Adrenal gland (tissue), 12 donors: ENCODE data around the gene EPSTI1. TPM values are rescaled to one million over a fixed set of nuclear protein-coding genes. Genes with fewer than 3 reads are reported as not detected.

Source experiments
- DNase-seq, 7 donors: peaks; one replicate each; pipeline ENCODE4 v3.0.0-alpha.2; 2019 to 2020
- H3K27ac ChIP-seq, 5 donors: fragments of 200-600 bp; sonication (generic) in 4 of 5; 1 replicate in 3 of 5; 2 replicates in 2 of 5; pipeline versions ENCODE4 v1.5.1 to v1.8.0; 2016 to 2020; ENCODE audit warnings: mild to moderate bottlenecking in 1 of 5
- H3K27me3 ChIP-seq: fragments of 200-600 bp; 2 replicates; pipeline ENCODE4 v1.8.0; 2021
- H3K36me3 ChIP-seq, 2 donors: fragments of 200-600 bp; replicated peaks in 1 of 2; 1 replicate in 1 of 2; 2 replicates in 1 of 2; pipeline versions ENCODE4 v1.5.1 to v1.8.0; 2018 to 2022
- H3K4me1 ChIP-seq, 2 donors: fragments of 200-600 bp; replicated peaks in 1 of 2; 1 replicate in 1 of 2; 2 replicates in 1 of 2; pipeline versions ENCODE4 v1.5.1 to v1.8.0; 2018 to 2021
- H3K4me3 ChIP-seq, 4 donors: fragments of 200-600 bp; sonication (generic) in 3 of 4; one replicate each; pipeline ENCODE4 v1.5.1; 2016 to 2018
- H3K9me3 ChIP-seq, 3 donors: fragments of 200-600 bp; sonication (generic) in 1 of 3; replicated peaks in 1 of 3; 1 replicate in 2 of 3; 2 replicates in 1 of 3; pipeline versions ENCODE4 v1.5.1 to v1.8.0; 2016 to 2021
- CTCF ChIP-seq, 6 experiments: fragments of 450-650 bp in 4 of 6; fragments of 200-600 bp in 2 of 6; sonication (generic) in 1 of 6; IDR thresholded peaks; 1 replicate in 5 of 6; 2 replicates in 1 of 6; pipeline versions ENCODE4 v1.5.1 to v1.8.0; 2016 to 2021; ENCODE audit warnings: antibody characterized with exemption in 6 of 6, mild to moderate bottlenecking in 2 of 6, moderate library complexity in 1 of 6
- POLR2A ChIP-seq, 2 donors: fragments of 450-650 bp; IDR thresholded peaks; one replicate each; pipeline ENCODE4 v1.6.1; 2017; ENCODE audit warnings: antibody characterized with exemption in 2 of 2, mild to moderate bottlenecking in 2 of 2, moderate library complexity in 1 of 2
- WGBS, 4 donors: extraction: QIAGEN DNeasy Blood & Tissue Kit in 2 of 4; methylation state at CpG; one replicate each; pipeline versions ENCODE4 v1.1.5 to v1.1.7; 2013 to 2017; 5-methylcytosine and 5-hydroxymethylcytosine counted together
- intact Hi-C, 2 donors: fragments of 100-400 bp; cut with DNase I; formaldehyde crosslinking; loops; one replicate each; pipeline versions ENCODE4 v1.14.1 to v1.15.0; 2022 to 2023
- polyA plus RNA-seq, 3 donors: library from polyadenylated mRNA; stranded (reverse); fragments of 200-250 nt in 2 of 3; fragments of 350-450 nt in 1 of 3; fragmentation: Illumina TruSeq in 1 of 3; extraction: RNeasy Lipid Tissue Mini Kit (QIAGEN cat#74804) in 1 of 3; gene quantifications; one replicate each; pipeline ENCODE4 v1.2.3, GENCODE V29; 2013 to 2014
- total RNA-seq, 9 donors: library from RNA; depleted of rRNA in 4 of 9; stranded (reverse); fragments of >200 nt in 4 of 9; fragments of 120-200 nt in 1 of 9; fragmentation: NEBNext Ultra II Directional in 1 of 9; extraction: Animal tissue kit (Norgen Biotek cat#: 25700) in 1 of 9; gene quantifications; one replicate each; pipeline versions ENCODE4 v1.1.0 to v1.2.4, GENCODE V29; 2013 to 2023
- donor health status: healthy with polysubstance abuse.
- donor health status: Bipolar disorder and iron deficiency.
- donor health status: DM: yes; HTN: yes; CAD: no.
- donor health status: DM: no; HTN: no; CAD: no.
- donor health status: DM: no; HTN: no; CAD: no.
- donor health status: DM: yes; HTN: yes; CAD: no.

EPSTI1 gene
- total and polyA plus RNA-seq, 12 donors = 6.8 to 36.3 (median 10.2) TPM

- no peak for DNase-seq
- no peak for TF ChIP-seq POLR2A (IDR thresholded peaks at IDR 0.05)
- H3K4me3 ChIP-seq = no peak overlapping the region
- intact Hi-C loops = no loop called here
- no peaks in the 10 kb centered on the region for H3K36me3 ChIP-seq
- WGBS, 4 donors = 94 to 99% (median 98%) methylated on average over 2 of the region's 2 CpGs
- H3K27ac ChIP-seq = no peak overlapping the region
- H3K27me3 ChIP-seq = no peaks in the 10 kb centered on the region
- peaks cover 29 to 41% of the 10 kb centered on the region in 2 donors for H3K4me1 ChIP-seq
- no peaks in the 10 kb centered on the region for H3K9me3 ChIP-seq
Measured at GRCh38 chr13:43039966-43040365, 47.9 kb upstream of the EPSTI1 start.

GRCh38 chr13:43036351-43037250 lies 44.6 kb upstream of the EPSTI1 start:
- 56 to 79% (median 67%) methylated on average over 7 to 14 of the region's 14 CpGs for WGBS, 4 donors
- peaks cover 12 to 16% of the 10 kb centered on the region in 2 donors for H3K4me1 ChIP-seq
- H3K27me3 ChIP-seq = no peaks in the 10 kb centered on the region
- H3K4me3 ChIP-seq = no peak overlapping the region
- TF ChIP-seq CTCF (IDR thresholded peaks at IDR 0.05) = no peak
- no peak for TF ChIP-seq POLR2A (IDR thresholded peaks at IDR 0.05)
- no peaks in the 10 kb centered on the region for H3K9me3 ChIP-seq
- H3K27ac ChIP-seq = no peak overlapping the region
- peak in 1 of 7 donors; percentile 47 for DNase-seq
- intact Hi-C loops = no loop called here
- H3K36me3 ChIP-seq = no peaks in the 10 kb centered on the region

GRCh38 chr13:43033038-43033437 lies 41.0 kb upstream of the EPSTI1 start:
- Histone ChIP-seq H3K27me3 (no peaks in the 10 kb centered on the region), H3K27ac (no peak overlapping the region), H3K36me3 (no peaks in the 10 kb centered on the region), H3K9me3 (no peaks in the 10 kb centered on the region), H3K4me3 (no peak overlapping the region), H3K4me1 (peaks cover 6 to 11% of the 10 kb centered on the region in 2 donors)
- TF ChIP-seq POLR2A (IDR thresholded peaks at IDR 0.05) = no peak
- no peak for TF ChIP-seq CTCF (IDR thresholded peaks at IDR 0.05)
- WGBS, 4 donors = 92 to 97% (median 95%) methylated on average over 3 of the region's 3 CpGs
- intact Hi-C loops = no loop called here
- DNase-seq = no peak

- TF ChIP-seq CTCF (IDR thresholded peaks at IDR 0.05) (no peak), POLR2A (IDR thresholded peaks at IDR 0.05) (no peak)
- DNase-seq = no peak
- Histone ChIP-seq H3K27me3 (no peaks in the 10 kb centered on the region), H3K27ac (peak overlapping the region in 1 of 5 donors; percentile 1), H3K4me3 (no peak overlapping the region), H3K4me1 (peaks cover 6 to 7% of the 10 kb centered on the region in 2 donors), H3K9me3 (no peaks in the 10 kb centered on the region), H3K36me3 (no peaks in the 10 kb centered on the region)
- WGBS, 4 donors = 76 to 93% (median 87%) methylated on average over 4 of the region's 4 CpGs
- intact Hi-C loops = no loop called here
Measured at GRCh38 chr13:43031881-43032280, 39.8 kb upstream of the EPSTI1 start.
